CD14-positive monocyte (primary cell): Measurements from ENCODE around the gene CNTN2. TPM values are rescaled to one million over a fixed set of nuclear protein-coding genes. Genes with fewer than 3 reads are reported as not detected.

Experiments used
- DNase-seq, 3 donors: peaks; one replicate each; pipeline ENCODE4 v3.0.0-alpha.2; 2011 to 2022
- H2AFZ ChIP-seq: 2 replicates; pipeline ENCODE4 v1.6.0; 2012; ENCODE audit warnings: mild to moderate bottlenecking, low read depth, low read length, inconsistent platforms; ENCODE audit not compliant: insufficient read depth, poor library complexity, severe bottlenecking
- H3K27ac ChIP-seq, 2 donors: 1 replicate in 1 of 2; 2 replicates in 1 of 2; pipeline ENCODE4 v1.5.1; 2012 to 2013; ENCODE audit warnings: low read length in 2 of 2, control low read depth in 1 of 2, inconsistent platforms in 1 of 2, low read depth in 1 of 2, mild to moderate bottlenecking in 1 of 2
- H3K27me3 ChIP-seq, 2 donors: one replicate each; pipeline versions ENCODE4 v1.6.0 to v1.6.1; 2011 to 2013; ENCODE audit warnings: low read length in 2 of 2; ENCODE audit not compliant: control insufficient read depth in 2 of 2, insufficient read depth in 2 of 2
- H3K36me3 ChIP-seq, 2 donors: replicated peaks in 1 of 2; 1 replicate in 1 of 2; 2 replicates in 1 of 2; pipeline versions ENCODE4 v1.5.1 to v1.6.1; 2012 to 2013; ENCODE audit warnings: low read length in 2 of 2, control low read depth in 1 of 2, inconsistent platforms in 1 of 2, mild to moderate bottlenecking in 1 of 2; ENCODE audit not compliant: insufficient read depth in 2 of 2, control insufficient read depth in 1 of 2
- H3K4me1 ChIP-seq, 2 donors: 1 replicate in 1 of 2; 2 replicates in 1 of 2; pipeline versions ENCODE4 v1.5.1 to v1.6.1; 2012 to 2013; ENCODE audit warnings: low read length in 2 of 2, control low read depth in 1 of 2, inconsistent platforms in 1 of 2, mild to moderate bottlenecking in 1 of 2, moderate library complexity in 1 of 2; ENCODE audit not compliant: insufficient read depth in 2 of 2, control insufficient read depth in 1 of 2
- H3K4me2 ChIP-seq: replicated peaks from 2 replicates; pipeline ENCODE3; 2012; ENCODE audit warnings: low read length, moderate library complexity, mild to moderate bottlenecking; ENCODE audit not compliant: poor library complexity, severe bottlenecking; ENCODE audit errors: extremely low read depth
- H3K4me3 ChIP-seq, 3 experiments: fragments of 200-600 bp in 1 of 3; sonication (generic) in 1 of 3; replicated peaks in 1 of 3; 1 replicate in 2 of 3; 2 replicates in 1 of 3; pipeline ENCODE4 v1.5.1; 2011 to 2013; ENCODE audit warnings: low read length in 3 of 3, mild to moderate bottlenecking in 3 of 3, control low read depth in 2 of 3, low read depth in 2 of 3, inconsistent platforms in 1 of 3, moderate library complexity in 1 of 3
- H3K79me2 ChIP-seq: 2 replicates; pipeline ENCODE4 v1.6.0; 2012; ENCODE audit warnings: mild to moderate bottlenecking, control low read depth, inconsistent platforms, low read length, moderate library complexity; ENCODE audit not compliant: insufficient read depth
- H3K9ac ChIP-seq: 2 replicates; pipeline ENCODE4 v1.6.0; 2017; ENCODE audit warnings: low read length, mild to moderate bottlenecking; ENCODE audit not compliant: insufficient read depth, poor library complexity, severe bottlenecking
- H3K9me3 ChIP-seq, 2 donors: replicated peaks in 1 of 2; 1 replicate in 1 of 2; 2 replicates in 1 of 2; pipeline versions ENCODE4 v1.5.1 to v1.6.1; 2012 to 2013; ENCODE audit warnings: low read length in 2 of 2, control low read depth in 1 of 2; ENCODE audit not compliant: control insufficient read depth in 1 of 2, insufficient read depth in 1 of 2
- H4K20me1 ChIP-seq: 2 replicates; pipeline ENCODE4 v1.6.0; 2012; ENCODE audit warnings: mild to moderate bottlenecking, low read length, control low read depth, moderate library complexity; ENCODE audit not compliant: insufficient read depth
- H3K27ac Mint-ChIP-seq, 7 donors: one replicate each; pipeline ENCODE4 v1.8.0; 2020; ENCODE audit warnings: mild to moderate bottlenecking in 7 of 7, mixed read lengths in 7 of 7, moderate library complexity in 6 of 7, inconsistent platforms in 2 of 7
- H3K27me3 Mint-ChIP-seq, 3 donors: one replicate each; pipeline ENCODE4 v1.8.0; 2021 to 2022; ENCODE audit warnings: low read depth in 3 of 3, mild to moderate bottlenecking in 3 of 3, mixed read lengths in 3 of 3, moderate library complexity in 3 of 3, inconsistent platforms in 1 of 3
- H3K36me3 Mint-ChIP-seq, 2 donors: one replicate each; pipeline ENCODE4 v1.8.0; 2020; ENCODE audit warnings: mixed read lengths in 2 of 2, inconsistent platforms in 1 of 2, mild to moderate bottlenecking in 1 of 2
- H3K4me1 Mint-ChIP-seq: one replicate; pipeline ENCODE4 v1.8.0; 2020; ENCODE audit warnings: mild to moderate bottlenecking, mixed read lengths
- H3K4me3 Mint-ChIP-seq, 2 donors: one replicate each; pipeline ENCODE4 v1.8.0; 2020; ENCODE audit warnings: mild to moderate bottlenecking in 2 of 2, mixed read lengths in 2 of 2, moderate library complexity in 1 of 2
- H3K9me3 Mint-ChIP-seq, 7 donors: one replicate each; pipeline ENCODE4 v1.8.0; 2020 to 2022; ENCODE audit warnings: mixed read lengths in 7 of 7, mild to moderate bottlenecking in 6 of 7, moderate library complexity in 6 of 7, inconsistent platforms in 2 of 7
- CTCF ChIP-seq: fragments of 200-600 bp; IDR thresholded peaks from one replicate; pipeline ENCODE4 v1.8.0; 2022; ENCODE audit warnings: antibody characterized with exemption, mild to moderate bottlenecking
- WGBS: methylation state at CpG from one replicate; pipeline ENCODE4 v1.1.5; 2013; ENCODE audit warnings: missing lambda C conversion rate; ENCODE audit not compliant: insufficient coverage; 5-methylcytosine and 5-hydroxymethylcytosine counted together
- intact Hi-C, 2 donors: fragments of 100-400 bp; cut with micrococcal nuclease; formaldehyde crosslinking; loops; one replicate each; pipeline versions ENCODE4 v1.15.0 to v1.15.1; 2023
- polyA plus RNA-seq, 3 donors: library from polyadenylated mRNA; depleted of rRNA in 1 of 3; unstranded in 2 of 3; stranded (reverse) in 1 of 3; fragments of 300-500 nt in 2 of 3; fragments of >200 nt in 1 of 3; fragmentation: Illumina TruSeq in 2 of 3; gene quantifications; 1 replicate in 2 of 3; 2 replicates in 1 of 3; pipeline ENCODE4 v1.2.3, GENCODE V29; 2012 to 2021

The CNTN2 gene
- polyA plus RNA-seq, 3 donors, result not detected

DNA sequence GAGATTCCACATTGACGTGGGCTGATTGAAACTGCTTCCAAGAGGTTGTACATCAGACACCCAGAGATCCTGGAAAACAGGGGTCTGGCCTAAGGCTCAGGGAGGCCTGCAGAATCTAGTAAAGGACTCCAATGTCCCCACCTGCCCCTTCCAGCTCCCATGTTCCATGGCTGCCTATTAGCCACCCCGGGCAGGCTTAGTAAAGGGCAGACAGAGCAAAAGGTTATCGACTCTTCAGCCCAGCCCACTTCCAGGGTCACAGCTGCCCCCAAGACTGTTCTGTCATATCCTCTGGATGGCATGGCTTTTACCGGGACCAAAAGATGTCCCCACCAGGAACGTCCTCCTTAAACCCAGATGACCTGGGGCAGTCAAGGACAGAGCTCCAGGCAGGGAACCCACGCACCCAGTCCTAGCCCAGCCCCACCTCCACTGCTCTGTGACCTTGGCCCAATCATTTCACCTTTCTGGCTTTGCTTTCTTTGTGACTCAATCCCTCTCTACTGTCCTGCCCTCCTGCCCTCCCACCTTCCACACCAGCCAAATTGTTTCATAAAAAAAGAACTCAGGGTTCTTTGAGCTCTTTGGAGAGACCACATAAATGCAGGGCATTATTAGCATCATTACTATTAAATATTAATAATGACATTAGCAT, 4.8 kb upstream of the CNTN2 start:
- no peaks in the 10 kb centered on the region for H3K79me2 ChIP-seq
- H3K4me3 Mint-ChIP-seq, result no peak overlapping the region
- no peaks in the 10 kb centered on the region for H3K9me3 ChIP-seq
- no peak overlapping the region for H2AFZ ChIP-seq
- no peak overlapping the region for H3K27ac ChIP-seq
- H3K9ac ChIP-seq, result no peak overlapping the region
- WGBS, result 96% methylated on average over 6 of the region's 6 CpGs
- no peak overlapping the region for H3K4me2 ChIP-seq
- no peaks in the 10 kb centered on the region for H3K4me1 ChIP-seq
- H3K9me3 Mint-ChIP-seq, result peaks cover 0 to 3% (median 1%) of the 10 kb centered on the region in 7 donors
- H3K4me1 Mint-ChIP-seq, result no peaks in the 10 kb centered on the region
- H3K27ac Mint-ChIP-seq, result no peak overlapping the region
- H3K4me3 ChIP-seq, result no peak overlapping the region
- no peaks in the 10 kb centered on the region for H3K36me3 ChIP-seq
- peaks cover 7 to 18% of the 10 kb centered on the region in 2 donors for H3K27me3 ChIP-seq
- H3K27me3 Mint-ChIP-seq, result peaks cover 23 to 32% (median 28%) of the 10 kb centered on the region in 3 donors
- DNase-seq, result no peak
- H3K36me3 Mint-ChIP-seq, result no peaks in the 10 kb centered on the region
- intact Hi-C loops, result no loop called here
- no peak for TF ChIP-seq CTCF
- no peaks in the 10 kb centered on the region for H4K20me1 ChIP-seq

DNA sequence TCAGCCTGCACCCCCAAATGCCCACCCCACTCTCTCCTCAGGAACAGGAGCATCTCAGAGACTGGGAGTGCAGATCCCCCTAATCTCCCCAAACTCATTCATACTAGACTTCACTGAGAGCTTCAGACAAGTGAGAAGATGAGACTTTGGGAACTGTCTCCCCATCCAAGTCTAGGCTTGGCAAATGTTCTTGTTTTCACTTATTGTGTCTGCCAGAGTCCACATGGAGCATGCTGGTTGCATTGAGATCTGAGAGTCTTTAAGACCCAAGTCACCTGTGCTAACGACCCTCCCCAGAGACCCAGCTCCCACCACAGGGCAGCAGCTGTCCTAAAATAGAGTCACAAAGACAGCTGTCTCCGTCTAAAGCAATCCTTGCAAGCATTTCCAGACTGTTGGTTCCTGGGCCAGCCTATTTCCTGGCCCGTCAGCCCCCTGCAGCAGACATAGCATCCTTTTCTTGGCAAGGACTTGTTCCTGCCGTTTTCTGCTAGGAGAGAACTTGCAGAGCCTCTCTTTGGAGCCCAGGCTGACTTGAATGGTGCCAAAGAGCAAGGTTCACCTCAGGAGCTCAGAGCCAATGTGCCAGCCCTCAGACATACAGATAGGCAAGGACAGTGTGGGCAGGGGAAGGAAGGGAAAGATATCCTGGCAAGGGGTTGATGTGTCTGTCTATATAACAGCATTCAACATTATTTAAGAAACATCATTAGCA, 1.9 kb upstream of the CNTN2 start:
- H2AFZ ChIP-seq, result no peak overlapping the region
- no peak for DNase-seq
- H3K4me1 ChIP-seq, result no peaks in the 10 kb centered on the region
- peaks cover 52 to 59% (median 54%) of the 10 kb centered on the region in 3 donors for H3K27me3 Mint-ChIP-seq
- peaks cover 20 to 46% of the 10 kb centered on the region in 2 donors for H3K27me3 ChIP-seq
- no peak overlapping the region for H3K27ac Mint-ChIP-seq
- no peaks in the 10 kb centered on the region for H3K36me3 ChIP-seq
- H3K36me3 Mint-ChIP-seq, result no peaks in the 10 kb centered on the region
- no peak overlapping the region for H3K9ac ChIP-seq
- intact Hi-C loops, result no loop called here
- H3K9me3 Mint-ChIP-seq, result peaks cover 0 to 3% (median 0%) of the 10 kb centered on the region in 7 donors
- H4K20me1 ChIP-seq, result no peaks in the 10 kb centered on the region
- peak overlapping the region in 1 of 2 donors; percentile 6 for H3K4me3 Mint-ChIP-seq
- H3K4me1 Mint-ChIP-seq, result no peaks in the 10 kb centered on the region
- no peak for TF ChIP-seq CTCF
- WGBS, result 59% methylated on average over 4 of the region's 4 CpGs
- peaks cover 0 to 11% of the 10 kb centered on the region in 2 donors for H3K9me3 ChIP-seq
- H3K4me3 ChIP-seq, result no peak overlapping the region
- no peak overlapping the region for H3K4me2 ChIP-seq
- no peaks in the 10 kb centered on the region for H3K79me2 ChIP-seq
- H3K27ac ChIP-seq, result no peak overlapping the region
